NCI-H2081 treated with DMSO at 0.1 percent for 48 hours (cell line): ENCODE measurements around the gene AP1M2.

ENCODE experiments used
- DNase-seq: peaks from one replicate; lab custom pipeline; 2025; lab: John Stamatoyannopoulos, UW

The AP1M2 gene

GRCh38 chr19:10587022-10587838 is at the start of gene AP1M2:
TSS of gene AP1M2 (minus strand) at chr19:10587312. CDS start at chr19:10587231, 81 bp downstream.
- no peak for DNase-seq

- no peak for DNase-seq
These were observed 49.3 kb upstream of the AP1M2 start for GRCh38 chr19:10636304-10636972.

- DNase-seq, result no peak
These were observed 47.9 kb upstream of the AP1M2 start for GRCh38 chr19:10634963-10635362.

GRCh38 chr19:10634430-10634829 is 47.3 kb upstream of the AP1M2 start:
- no peak for DNase-seq

DNA sequence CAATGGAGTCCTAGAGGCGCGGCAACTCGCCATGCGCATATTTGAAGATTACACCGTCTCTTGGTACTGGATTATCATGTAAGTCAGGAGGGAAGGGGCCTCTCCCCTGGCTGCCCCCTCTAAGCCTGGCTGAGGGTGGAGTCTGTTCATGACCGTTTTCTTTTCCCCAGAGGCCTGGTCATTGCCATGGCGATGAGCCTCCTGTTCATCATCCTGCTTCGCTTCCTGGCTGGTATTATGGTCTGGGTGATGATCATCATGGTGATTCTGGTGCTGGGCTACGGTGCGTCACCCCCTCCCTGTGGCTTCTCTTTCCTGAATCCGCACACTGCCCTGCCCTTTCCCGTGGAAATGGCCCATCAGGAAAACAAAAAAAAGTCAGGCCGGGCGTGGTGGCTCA is 44.8 kb upstream of the AP1M2 start:
- DNase-seq, result no peak

DNA sequence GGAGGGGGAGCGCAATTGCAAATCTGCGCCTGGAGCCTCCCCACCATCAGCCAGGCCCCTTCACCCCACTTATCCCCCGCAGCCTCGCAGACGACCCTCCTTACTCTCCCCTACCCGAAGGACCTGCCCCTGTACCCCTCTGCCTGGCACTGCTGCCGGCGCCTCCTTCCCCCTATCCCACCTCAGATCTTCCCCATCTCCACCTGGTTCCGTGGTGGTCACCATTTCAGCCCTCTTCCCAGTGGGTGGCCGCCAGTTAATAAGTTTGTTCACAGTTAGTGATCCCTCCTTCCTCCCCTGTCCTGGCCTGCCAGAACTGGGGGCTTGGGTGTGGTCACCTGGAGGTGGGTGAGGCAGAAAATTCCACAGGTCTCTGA is 38.6 kb upstream of the AP1M2 start:
- no peak for DNase-seq

DNA sequence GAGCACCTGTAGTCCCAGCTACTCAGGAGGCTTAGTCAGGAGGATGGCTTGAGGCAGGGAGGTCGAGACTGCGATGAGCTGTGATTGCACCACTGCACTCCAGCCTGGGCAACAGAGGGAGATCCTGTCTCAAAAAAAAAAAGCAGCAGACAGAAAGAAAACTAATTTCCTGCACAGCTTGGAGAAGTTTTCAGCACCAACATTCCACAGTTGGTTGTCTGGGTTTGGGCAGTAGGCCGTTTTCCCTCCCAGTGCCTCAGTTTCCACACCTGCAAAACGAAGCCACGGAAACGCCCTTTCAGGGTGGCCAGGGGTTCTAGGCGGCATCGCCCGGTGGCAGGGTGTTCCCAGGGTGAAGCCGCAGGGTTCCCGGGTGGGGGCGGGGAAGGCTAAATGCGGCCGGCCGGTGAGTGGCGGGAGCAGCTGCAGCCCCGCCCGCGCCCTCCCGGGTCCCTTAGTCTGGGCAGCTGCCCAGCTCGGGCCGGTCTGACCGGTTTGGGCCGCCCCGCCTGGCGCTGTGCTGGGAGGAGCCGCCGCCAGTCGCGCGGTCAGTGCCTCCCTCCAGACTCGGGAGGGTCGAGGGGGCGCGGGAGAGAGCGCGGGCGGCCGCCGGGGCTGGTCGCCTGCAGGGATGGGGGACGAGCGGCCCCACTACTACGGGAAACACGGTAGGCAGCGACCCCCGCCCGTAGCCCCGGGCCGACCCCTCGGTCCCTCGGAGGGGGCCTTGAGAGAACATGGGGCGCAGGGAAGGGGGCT is 38.1 kb upstream of the AP1M2 start, which contains the start of gene SLC44A2:
Gene SLC44A2, plus strand, starts transcription at position 551 of the 759 bp plus-strand sequence. Its CDS starts 81 bp downstream, at position 632.
- DNase-seq, result no peak

DNA sequence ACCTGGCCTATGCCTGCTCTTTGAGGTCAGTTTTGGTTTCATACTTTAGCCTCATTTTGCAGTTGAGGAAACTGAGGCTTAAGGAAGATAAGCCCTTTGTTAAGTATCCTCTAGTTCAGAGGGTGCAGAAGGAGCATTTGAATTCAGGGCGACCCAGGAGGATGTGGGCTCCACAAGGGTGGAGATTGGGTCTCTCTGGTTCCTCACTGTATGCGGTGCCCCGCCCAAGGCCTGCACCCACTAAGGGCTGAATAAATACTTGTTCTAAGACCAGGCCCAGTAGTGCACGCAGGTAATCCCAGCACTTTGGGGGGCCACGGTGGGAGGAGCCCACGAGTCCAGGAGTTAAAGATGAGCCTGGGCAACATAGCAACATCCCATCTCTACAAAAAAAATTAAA is 37.5 kb upstream of the AP1M2 start:
- no peak for DNase-seq

DNA sequence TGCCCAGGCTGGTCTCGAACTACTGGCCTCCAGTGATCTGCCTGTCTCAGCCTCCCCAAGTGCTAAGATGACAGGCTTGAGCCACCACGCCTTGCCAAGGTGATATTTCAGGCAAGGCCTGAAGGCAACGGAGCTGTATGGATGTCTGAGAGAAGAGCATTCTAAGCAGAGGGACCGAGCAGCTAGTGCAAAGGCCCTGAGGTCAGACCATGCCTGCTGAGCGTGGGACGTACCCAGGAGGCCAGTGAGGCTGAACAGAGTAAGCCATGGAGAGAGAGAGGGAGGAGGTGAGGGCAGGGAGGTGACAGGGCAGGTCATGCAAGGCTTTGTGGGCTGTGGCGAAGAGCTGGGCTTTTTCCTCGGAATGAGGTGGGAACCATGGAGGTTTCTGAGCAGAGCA is 34.9 kb upstream of the AP1M2 start:
- no peak for DNase-seq

- no peak for DNase-seq
These were observed 33.7 kb upstream of the AP1M2 start for GRCh38 chr19:10620786-10621185.

- DNase-seq, result no peak
These were observed 31.7 kb upstream of the AP1M2 start for GRCh38 chr19:10618846-10619245.

DNA sequence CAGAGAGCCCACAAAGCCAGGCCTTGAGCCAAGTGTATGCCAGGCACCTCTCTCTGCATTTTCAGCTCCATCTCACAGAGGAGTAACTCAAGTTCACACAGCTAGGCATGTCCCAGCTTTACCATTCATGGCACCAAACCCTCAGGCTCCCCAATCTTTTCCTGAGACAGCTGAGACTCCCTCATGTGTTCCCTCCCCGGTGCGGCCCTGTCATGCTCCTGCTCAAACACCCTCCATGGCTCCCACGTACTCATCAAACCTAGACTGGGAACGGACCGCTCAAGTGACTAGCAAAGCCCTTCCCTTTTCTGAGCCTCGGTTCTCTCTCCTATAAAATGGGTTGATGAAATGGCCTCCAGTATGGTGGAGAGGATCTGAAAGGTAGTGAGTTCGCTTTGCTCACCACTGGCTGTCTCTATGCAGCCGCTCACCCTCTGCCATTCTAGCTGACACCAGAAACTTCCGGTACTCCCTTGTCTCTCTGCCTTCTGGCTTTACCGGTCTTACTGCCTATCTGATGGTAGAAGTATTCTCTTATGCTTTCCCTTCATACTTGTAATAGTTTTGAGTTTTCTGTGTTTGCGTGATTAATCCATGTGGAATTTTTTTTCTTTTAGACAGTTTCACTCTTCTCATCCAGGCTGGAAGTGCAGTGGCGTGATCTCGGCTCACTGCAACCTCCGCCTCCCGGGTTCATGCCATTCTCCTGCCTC is 30.5 kb upstream of the AP1M2 start:
- no peak for DNase-seq

DNA sequence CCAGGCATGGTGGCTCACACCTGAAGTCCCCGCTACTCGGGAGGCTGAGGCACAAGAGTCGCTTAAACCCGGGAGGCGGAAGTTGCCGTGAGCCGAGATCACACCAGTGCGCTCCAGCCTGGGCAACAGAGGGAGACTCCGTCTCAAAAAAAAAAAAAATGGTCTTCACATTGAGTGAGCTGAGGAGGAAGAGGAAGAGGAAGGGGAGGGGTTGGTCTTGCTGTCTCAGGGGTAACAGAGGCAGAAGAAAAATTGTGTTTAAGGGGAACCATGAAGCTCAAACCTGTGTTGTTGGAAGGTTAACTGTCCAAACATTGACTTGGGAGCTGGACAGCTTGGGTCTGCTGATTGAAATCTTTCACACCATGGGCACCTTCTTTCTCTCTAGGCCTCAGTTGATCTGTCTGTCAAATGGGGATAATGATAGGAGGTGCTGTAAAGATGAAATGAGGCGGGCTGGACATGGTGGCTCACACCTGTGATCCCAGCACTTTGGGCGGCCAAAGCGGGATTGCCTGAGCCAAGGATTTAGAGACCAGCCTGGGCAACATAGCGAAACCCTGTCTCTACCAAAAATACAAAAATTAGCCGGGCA is 28.4 kb upstream of the AP1M2 start:
- DNase-seq, result no peak

DNA sequence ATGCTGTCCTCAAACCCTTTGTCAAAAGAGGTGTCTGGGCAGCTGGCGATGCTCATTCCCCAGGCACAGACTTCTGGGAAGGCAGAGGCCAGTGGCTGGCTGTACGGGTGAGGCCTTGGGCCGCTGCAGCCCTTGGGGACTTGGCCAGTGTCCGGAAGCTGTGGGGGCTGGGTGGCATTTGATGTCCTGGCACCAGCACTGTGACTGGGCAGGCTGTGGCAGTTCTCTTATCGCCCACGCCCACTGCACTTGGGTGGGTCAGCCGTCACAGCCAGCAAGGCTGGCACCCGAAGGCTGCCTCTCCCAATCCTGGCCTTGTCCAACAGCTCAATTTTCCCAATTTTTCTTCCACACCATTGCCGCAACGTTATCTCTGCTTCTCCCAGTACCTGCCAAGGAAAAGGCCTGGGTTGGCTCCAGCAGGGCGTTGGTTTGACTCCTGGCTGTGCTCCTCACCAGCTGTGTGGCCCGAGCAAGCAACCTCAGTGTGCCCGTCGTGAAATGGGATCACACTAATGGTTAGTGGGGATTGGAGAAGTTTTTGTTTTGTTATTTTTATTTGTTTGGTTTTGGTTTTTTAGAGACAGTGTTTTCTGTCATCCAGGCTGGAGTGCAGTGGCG is 25.5 kb upstream of the AP1M2 start:
- DNase-seq, result no peak

DNA sequence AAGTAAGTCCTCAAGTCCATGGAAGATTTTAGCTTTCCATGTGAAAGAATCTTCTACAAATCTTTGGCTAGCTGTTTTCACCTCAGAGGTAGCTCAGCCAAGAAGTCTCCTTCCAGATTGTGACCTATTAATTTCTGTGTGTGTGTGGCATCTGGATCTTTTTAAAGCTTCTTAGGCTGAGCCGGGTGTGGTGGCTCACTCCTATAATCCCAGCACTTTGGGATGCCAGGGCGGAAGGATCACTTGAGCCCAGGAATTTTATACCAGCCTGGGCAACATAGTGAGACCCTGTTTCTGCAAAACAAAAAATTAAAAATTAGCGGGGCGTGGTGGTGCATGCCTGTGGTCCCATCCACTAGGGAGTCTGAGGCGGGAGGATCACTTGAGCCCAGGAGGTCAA is 24.8 kb upstream of the AP1M2 start:
- no peak for DNase-seq

- DNase-seq, result no peak
These were observed 17.4 kb upstream of the AP1M2 start for GRCh38 chr19:10604460-10604980.

DNA sequence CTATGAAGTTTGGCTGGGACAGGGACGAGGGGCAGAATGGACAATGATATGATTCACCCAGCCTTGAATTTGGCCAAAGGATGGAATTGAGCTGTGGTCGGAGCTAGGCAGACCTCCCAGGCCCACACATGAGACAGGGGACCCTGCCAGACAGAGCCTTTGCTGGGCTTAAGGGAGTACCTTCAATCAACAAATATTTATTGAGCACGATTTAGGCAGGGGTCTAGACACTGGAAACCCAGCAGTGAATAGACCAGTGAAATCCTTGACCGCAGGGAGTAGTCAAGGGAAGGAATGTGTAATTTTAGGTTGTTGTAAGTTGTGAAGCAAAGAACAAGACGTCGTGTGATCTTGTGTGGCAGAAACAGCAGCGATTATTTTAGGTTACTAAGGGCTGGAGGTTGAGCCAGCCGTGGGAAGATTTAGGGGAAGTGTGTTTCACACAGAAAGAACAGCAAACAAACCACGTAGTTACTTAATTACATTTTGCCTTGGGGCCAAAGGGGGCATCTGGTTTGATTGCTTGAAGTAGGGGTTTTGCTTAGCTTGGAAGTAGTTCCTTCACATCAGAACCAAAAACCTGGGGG is 16.9 kb upstream of the AP1M2 start:
- no peak for DNase-seq

DNA sequence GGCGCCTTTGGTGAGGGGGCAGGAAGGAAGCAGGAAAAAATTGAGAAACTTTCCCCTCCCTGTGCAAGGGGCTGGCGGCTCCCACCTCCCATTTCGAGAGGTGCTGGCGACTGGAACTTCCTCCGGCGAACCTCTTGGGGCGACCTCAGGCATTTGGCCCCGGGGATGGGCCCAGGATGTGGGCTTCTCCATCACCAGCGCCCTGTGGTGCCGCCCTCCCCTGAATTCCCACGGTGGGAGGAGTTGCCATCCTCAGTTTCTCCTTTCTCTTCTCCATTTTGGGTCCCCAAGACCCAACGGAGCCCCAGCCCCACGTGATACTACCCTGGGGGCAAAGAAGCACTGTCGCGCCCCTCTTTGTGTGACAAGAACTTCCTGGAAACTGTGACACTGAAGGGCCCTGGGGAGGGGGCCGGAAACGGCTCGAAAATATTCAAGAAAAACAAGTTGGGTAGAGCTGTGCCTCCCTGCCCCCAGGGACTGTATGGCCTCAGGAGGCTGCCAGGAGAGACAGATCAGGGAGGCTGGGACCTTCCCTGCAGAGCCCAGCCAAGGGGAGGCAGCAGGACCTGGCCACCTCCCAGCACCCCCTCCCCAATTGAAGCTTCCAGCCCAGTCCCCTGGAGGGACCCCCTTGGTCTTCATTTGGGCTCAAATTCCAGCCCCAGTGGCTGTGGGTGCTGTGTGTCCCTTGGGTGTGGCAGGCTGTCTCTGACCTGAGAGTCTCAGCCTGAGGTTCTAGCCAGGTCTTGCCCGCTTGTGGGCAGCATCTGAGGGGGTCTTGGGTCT is 16.2 kb upstream of the AP1M2 start:
- no peak for DNase-seq

DNA sequence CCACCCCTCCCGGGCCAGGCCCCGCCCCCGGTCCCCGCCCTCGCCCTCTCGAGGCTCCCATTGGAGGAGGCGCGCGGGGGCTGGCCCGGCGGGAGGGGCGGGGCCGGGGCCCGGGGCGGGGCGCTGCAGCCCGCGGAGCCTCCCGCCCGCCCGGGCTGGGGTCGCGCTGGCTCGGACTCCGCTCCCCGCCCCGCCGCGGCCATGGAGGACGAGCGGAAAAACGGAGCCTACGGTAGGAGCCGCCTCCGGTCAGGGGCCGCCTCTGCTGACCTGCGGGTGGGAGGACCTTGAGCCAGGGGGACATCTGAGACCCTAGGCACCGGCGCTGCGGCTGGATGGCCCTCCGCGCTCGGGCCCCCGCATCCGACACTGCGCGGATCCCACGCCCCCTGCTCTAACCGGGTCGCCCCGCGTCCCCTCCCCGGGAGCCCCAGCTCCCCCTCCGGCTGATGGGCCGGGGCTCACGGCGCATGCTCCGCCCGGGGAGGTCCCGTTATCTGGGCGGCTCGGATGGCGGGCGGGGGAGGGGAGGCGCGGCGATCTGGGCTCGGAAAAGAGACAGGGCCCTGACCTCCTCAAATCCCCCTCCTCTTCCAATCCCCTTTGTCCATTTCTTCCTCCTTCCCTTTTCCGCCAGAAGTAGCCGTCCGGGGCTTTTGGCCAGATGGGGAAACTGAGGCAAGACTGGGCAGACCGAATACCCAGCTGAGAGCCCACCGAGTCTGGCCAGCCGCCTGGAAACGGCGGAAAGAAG is 15.4 kb upstream of the AP1M2 start:
- DNase-seq, result no peak
